ENCODE data around the gene PLOD1.
"Not testable (repeated sequence)": the region's sequence is repeated elsewhere in the genome, so short reads cannot be mapped to it uniquely, and the experiment has no call there.

PLOD1 gene

DNA sequence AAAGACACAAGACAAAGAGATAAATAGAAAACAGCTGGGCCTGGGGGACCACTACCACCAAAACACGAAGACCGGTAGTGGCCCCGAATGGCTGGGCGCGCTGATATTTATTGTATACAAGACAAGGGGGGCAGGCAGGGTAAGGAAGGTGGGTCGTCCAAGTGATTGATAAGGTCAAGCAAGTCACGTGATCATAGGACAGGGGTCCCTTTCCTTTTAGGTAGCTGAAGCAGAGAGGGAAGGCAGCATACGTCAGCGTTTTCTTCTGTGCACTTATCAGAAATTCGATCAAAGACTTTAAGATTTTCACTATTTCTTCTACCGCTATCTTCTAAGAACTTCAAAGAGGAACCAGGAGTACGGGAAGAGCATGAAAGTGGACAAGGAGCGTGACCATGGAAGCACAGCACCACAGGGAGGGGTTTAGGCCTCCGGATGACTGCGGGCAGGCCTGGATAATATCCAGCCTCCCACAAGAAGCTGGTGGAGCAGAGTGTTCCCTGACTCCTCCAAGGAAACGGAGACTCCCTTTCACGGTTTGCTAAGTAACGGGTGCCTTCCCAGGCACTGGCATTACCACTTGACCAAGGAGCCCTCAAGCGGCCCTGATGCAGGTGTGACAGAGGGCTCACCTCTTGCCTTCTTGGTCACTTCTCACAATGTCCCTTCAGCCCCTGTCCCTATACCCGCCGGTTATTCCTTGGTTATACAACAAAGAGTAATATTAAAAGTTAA, 21.9 kb upstream of the PLOD1 start:
- DNase-seq: not testable (repeated sequence)

DNA sequence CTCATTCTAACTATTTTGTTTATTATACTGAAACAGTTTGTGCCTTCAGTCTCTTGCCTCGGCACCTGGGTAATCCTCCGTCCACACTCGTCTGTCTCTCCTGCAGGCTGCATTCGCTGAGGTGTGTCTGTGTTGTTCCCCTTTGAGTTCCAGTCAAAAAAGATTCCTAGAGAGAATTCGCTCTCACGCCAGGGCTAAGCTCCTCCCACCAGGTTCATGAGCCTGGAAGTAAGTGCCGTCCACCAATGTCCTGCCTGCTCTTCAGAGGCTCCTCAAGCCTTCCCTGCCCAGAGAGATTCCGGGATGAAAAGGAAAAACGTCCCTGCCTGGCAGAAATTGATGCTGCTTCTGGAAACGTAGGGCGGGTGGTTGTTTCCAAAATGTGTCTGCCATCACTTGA, 21.2 kb upstream of the PLOD1 start:
- no peak for DNase-seq

DNA sequence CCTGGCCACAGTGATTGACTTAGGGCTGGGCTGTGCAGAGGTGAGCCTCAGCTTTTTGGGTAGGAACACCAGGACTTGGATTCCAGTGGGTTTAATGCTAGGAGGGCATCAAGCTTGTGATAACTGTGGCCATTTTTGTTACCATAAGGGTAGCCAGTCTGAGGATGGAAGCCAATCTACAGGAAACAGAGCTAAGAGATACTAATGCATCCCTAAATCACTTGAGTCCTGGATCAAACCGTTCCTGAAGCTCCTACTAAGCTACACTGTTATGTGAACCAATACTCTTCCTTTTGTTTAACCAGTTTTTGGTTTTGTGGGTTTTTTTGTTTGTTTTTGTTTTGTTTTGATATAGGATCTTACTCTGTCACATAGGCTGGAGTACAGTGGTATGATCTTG, 20.5 kb upstream of the PLOD1 start:
- no peak for DNase-seq

DNA sequence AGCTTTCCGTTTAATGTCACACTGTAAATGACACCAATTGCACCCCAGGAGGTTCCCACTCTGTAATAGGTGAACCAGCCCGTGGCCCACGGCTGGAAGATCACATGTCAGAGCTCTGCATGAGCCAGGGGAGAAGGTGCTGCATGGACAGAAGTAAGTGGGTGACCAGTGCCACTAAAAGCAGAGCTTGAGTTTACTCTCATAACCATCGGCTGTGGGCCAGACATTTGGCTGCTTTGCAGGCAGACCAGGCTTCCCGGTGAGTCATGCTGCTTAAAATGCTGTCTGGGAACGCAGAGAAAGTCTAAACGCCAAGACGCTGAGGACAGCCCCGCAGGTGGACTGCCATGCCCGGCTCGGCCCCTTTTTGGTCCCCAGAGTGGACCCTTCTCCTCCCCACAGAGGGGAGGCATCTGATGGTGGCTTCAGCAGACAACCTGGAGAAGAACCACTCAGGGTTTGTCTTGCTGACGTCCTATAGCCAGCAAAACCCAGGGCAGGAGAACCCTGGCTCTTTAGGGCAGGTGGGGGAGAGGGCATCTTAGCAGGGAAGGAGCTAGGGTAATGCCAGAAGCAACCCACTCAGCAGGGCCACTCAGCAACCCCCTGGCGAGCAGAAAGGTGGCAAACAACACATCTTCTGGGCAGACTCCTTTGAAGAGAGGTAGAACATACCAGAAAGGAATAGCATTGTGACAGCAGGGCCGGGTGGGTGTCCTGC, 15.6 kb upstream of the PLOD1 start:
- no peak for DNase-seq

DNA sequence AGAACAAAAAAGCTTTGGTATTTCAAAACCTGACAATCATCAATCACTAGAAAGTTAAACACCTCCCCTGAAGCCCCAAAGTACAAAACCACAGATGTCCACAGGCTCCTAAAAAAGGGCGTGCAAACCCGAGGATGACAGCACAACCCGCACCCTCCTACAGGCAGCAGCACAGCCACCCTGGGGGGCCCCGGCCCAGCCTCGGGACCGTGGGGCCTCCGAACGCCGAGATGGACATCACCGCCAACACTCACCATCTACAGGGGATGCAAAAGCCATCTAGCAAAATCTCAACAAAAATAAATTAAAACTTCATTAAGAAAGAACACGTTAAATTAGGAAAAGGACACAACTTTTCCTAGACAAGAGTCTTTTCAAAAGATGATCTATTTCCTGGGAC, 14.9 kb upstream of the PLOD1 start:
- DNase-seq: no peak

DNA sequence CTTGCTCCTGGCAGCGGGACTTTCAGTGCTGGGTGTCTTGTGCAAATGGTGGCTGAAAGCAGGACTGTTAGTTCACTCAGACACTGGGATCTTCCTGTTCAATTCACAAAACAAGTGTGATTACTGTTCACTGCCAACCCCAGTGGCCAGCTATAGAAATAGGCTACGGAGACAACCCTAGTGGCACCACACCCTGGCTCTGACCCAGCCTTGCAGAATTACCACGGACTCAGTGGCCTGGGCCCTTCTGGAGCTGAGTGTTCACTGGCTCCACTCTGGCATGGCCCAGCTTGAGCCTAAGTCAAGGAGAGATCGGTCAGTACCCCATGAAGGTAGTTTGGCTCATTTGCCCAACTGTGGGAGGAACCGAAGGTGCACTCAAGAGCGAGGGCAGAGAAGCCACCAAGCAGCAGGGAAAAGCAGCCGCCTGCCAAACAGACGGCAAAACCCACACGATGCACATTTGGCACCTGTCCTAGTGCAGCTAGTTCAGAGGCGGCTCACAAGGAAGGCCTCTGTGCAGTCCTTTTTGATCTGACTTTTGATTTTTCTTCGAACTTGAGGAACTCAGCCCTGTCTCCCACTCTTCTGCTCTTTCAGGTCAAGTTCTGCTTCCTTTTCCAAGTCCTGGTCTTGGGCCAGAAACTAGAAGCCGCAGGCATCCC, 14.1 kb upstream of the PLOD1 start:
- DNase-seq: peak; percentile 47

DNA sequence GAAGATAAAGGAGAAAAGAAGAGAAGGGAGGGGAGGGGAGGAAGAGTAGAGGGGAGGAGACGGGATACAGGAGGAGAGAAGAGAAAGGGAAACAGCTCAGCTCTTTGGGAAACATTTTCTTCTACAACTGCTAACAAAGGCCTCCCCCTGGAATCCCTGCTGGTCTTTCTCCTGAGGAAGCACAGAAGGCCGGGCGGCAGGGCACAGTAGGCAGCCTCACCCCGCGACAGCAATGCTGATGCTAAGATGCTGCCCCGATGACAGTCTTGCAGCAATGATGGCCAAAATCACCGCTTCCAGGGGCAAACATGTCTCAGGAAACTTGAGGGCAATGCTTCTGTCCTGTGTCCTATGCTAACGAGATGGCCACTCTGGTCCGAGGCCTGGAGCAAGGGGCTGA, 13.5 kb upstream of the PLOD1 start:
- no peak for DNase-seq

DNA sequence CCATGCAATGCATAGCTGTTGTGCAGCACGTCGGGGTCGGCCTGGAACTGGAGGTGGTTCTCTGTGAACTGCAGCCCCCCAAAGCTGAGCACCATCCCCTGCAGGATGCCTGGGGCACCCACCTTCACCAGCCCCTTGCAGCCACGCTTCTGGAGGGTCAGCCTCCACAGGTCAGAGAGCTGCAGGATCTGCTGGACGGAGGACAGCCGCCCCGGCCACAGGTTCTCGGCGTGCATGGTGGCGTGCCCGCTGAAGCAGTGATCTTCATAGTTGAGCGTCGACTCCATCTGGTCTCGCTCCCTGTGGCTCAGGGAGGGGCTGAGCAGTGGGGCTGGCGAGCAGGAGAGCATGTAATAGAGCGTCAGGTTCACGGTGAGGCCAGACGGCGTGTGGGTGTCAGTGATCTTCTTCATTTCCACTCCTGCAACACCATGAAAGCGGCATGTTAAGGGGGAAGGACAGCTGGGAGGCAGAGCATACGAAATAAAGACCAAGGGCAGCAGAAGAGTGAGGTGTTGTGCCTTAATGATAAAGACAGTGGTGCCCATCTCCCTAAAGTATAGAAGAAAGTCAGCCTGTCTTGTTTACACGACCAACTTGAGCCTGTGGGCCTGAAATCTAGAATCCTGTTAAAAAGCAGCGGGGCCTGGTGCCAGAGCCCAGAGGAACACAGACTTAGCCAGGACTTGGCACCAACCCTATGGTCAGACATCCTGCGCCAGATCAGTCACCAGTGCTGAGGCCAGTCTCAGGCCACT, 11.3 kb upstream of the PLOD1 start:
- DNase-seq: no peak

DNA sequence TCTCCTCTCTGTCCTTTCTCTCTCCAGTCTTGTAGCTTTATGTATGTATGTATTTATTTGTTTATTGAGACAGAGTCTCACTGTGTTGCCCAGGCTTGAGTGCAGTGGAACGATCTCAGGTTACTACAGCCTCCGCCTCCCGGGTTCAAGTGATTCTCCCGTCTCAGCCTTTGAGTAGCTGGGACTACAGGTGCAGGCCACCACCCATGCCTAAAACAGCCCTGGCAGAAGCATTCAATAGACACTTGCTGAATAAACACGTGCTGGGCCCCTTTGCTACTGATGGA, 10.7 kb upstream of the PLOD1 start:
- no peak for DNase-seq

DNA sequence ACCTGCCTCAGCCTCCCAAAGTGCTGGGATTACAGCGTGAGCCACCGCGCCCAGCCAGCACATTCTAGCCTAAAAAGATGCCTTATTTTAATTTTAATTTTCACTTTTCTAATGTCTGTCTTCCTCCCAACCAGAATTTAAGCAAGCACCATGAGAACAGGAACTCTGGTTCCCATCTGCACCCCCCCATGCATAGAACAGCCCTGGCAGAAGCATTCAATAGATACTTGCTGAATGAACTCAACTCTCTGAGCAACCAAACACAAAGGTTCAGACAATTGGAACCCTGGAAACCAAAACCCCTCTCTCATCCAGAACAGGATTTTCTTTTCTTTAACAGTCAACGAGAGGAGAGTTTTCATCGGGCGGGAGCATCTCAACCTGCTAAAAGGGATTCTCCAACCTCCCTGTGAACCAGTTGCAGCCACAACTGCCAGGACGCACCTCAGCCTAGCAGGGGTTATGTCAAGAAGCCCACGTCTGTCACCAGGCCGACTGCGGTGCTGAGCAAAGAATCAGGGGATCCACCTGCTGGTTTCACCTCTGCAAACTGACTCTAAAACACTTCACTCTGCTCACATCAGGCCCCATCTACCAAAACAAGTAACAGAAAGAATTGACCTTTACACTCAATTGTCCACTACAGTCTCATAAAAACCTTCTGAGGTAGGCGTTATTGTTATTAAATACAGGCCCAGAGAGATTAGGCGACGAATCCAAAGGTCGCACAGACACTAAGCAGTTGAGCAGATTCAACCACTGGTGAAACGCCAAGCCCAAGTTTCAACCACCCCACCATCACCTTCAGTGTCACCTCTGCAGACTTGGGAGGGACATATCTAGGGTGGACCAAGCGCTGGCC, 10.0 kb upstream of the PLOD1 start:
- no peak for DNase-seq

DNA sequence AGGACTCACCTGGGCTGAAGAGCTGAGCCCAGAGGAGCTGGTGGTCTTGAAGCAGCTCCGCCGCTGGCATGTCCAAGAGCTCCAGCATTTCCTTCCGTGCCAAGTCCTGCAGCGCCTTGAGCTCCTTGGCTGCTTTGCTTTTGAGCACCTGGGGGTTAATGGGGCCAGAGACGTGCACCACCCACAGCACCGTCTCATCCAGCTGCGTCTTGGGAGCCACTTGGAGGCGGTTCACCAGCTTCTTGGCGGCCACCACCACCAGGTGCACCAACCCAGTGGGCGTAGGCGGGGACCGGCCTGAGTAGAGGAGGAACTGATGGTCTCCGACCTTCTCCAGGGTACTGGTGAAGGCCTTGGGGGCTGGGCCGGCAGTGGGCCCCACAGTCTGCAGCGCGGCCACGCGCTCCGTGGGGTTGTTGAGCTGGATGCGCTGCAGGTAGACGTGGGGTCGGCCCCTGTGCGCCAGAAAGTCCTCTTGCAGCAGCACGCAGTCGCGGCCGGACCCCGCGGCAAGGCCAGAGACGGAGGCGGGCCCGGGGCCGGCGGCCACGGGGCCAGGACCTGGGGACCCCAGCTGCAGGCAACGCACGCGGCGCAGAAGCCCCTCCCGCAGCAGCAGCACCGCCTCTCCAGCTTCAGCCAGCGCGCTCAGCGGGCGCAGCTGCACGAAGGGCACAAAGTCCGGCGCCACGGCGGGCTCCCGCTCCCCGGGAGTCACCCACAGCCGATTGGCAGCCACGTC, 9.2 kb upstream of the PLOD1 start:
- DNase-seq: peak; percentile 63

DNA sequence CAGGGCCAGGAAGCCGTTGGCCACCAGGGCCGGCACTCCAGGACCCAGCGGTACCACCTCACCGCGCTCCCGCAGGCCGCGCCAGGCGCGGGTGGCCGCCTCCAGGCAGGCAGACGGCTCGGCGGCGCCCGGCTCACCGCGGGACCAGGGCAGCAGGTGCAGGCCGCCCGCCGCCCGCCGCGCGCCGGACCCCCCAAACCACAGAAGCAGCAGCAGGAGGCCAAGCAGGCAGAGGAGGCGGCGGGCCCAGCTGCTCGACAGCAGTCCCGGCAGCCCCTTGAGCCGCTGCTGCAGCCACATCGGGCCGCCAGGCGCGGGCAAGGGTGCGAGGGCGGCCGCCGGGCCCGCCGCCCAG, 8.6 kb upstream of the PLOD1 start:
- no peak for DNase-seq

DNA sequence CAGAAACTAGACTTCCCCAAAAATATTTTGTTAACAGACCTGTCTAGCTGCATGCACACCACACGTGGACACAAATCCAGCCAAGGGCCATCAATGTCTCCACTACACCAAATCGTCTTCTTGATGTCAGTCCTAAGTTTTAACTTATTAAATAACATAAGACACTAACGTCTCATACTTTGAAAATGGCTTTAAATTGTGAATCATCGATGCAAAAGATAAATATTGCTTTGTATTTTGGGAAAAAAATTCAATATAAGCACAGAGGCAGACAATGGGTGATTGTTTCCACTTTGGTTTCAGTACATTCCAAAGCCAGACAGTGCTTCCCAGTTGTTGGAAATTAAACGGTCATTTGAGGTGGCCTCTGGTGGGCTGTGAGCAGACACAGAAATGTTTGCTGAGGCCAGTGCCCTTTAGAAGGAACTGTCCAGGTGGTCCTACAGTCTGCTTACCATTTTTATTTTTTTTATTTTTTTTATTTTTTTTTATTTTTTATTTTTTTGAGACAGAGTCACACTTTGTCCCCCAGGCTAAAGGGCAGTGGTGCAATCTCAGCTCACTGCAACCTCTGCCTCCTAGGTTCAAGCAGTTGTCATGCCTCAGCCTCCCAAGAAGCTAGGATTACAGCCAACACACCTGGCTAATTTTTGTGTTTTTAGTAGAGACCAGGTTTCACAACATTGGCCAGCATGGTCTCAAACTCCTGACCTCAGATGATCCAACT, 6.5 kb upstream of the PLOD1 start:
- no peak for DNase-seq

DNA sequence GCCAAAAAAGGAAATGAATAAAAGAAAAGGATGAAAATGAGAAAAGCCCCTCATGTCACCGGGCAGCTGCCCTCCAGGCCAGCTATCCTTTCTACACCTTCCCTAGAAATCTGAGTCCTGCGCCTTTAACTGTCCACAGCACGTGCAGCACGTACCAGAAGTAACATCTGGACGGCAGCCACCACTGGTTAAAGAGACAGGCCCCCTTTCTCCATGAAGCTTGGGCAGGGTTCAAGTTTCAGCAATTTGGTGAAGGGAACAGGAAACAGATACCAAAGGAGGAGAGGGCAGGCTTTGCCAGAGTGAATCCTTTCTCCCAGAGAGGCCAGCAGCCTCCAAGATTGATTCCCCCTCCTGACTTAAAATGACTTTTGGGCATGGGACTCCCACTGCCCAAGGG, 4.7 kb upstream of the PLOD1 start:
- DNase-seq: peak; percentile 86

DNA sequence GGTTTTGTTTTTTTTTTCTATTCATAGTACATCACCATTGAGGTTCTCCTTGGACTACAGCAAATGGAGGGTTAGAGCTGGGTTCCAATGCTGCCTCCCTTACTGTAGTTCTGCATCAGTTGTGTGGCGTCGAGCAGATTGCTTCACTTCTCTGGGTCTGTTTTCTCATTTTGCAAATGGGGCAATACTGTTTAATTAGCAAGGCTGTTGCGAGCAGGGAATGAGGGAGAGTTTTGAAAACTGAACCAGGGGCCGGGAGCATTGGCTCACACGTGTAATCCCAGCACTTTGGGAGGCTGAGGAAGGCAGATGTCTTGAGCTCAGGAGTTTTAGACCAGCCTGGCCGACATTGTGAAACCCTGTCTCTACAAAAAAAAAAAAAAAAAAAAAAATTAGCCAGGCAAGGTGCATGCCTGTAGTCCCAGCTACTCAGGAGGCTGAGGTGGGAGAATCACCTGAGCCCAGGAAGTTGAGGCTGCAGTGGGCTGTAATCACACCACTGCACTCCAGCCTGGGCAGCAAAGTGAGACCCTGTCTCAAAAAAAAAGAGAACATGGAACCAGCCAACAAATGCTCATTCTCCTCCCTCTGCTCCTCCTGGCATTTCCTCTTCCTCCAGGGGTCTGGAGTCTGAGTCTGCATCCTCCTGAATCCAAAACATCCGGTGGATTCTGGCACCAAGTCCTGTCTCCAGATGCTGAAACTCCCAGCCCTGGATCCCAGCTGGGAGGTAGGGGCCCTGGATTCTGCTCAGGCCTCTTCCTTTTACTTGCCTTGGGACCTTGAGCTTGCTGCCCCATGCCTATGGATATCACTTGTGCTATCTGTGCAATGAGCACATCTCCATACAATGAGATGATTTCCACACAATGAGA, 3.7 kb upstream of the PLOD1 start:
- no peak for DNase-seq

DNA sequence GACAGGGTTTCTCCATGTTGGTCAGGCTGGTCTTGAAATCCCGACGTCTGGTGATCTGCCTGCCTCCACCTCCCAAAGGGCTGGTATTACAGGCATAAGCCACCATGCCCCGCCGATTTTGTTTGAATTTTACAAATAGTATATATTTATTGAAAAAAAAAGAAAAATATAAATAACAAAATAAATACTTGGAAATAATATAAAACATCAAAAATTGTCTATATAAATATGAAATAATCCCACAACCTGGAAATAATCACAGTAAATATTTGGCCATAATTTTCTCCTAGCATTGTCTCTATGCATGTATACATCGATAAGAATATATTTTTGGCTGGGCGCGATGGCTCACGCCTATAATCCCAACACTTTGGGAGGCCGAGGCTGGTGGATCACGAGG, 2.7 kb upstream of the PLOD1 start:
- no peak for DNase-seq

DNA sequence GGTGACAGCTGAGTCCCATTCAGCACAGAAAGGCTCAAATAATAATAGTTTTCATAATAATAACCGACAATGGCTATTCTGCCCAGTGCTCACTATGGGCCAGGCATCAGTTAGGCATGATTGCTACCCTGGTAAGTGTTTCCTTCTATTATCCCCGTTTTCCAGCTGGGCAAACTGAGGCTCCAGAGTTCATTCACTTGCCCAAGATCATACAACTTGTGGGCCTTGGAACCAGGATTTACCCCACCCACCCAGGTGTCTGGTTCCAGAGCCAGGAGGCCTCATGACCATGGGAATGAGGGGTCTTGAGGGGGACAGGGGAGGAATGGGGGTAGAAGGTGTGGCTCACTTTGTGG, 518 bp downstream of the PLOD1 start:
- DNase-seq: no peak

DNA sequence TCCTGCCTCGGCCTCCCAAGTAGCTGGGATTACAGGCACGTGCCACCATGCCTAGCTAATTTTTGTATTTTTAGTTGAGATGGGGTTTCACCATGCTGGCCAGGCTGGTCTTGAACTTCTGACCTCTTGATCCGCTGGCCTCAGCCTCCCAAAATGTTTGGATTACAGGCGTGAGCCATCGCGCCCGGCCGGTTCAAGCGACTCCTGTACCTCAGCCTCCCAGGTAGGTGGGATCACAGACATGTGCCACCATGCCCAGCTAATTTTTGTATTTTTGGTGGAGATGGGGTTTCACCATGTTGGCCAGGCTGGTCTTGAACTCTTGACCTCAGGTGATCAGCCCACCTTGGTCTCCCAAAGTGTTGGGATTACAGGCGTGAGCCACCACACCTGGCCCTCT, 1.2 kb downstream of the PLOD1 start:
- DNase-seq: not testable (repeated sequence)

DNA sequence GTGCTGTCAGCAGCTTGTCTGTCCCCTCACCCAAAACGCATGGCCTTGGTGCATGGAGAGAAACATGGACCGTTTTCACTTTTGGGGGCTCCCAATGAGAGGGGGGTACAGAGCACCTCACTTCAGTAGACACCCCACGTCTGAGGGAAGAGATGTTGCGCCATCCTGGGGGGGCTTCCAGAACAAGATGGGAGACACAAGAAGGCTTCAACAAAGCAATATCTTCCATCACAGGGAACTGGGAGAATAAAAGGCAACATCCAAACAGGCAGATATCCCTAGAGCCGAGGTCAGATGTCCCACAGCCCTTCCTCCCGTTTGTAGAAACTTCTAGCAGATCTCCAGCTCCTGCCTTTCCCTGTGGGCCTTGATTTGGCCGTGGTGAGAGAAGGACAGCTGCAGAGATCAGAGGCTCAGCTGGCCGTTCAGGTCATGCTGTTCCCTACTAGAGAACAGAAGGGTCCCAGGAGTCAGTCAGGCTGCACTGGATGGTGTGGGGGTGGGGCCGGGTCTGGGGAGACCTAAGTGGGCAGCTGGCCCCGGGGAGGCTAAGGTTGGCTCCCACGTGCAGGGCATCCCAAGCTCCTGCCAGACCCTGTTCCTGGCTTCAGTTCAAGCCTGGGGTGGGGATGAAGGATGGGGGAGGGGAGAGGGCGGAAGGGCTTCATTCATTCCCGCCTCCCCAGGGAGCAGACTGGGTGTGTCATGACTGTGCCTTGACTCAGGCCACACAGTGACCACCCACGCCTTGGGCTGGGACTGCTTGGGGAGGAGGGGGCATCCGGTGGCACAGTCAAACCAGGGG, 4.4 kb downstream of the PLOD1 start:
- DNase-seq: no peak

DNA sequence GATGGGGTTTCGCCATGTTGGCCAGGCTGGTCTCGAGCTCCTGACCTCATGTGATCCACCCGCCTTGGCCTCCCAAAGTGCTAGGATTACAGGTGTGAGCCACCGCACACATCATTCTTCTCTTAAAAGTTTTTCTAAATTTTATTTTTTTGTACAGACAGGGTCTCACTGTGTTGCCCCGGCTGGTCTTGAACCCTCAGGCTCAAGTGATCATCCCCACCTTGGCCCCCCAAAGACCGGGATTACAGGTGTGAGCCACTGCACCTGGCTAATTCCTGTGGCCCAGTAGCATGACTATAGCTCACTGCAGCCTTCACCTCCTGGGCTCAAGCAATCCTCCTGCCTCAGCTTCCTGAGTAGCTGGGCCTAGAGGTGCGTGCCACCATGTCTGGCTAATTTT, 5.3 kb downstream of the PLOD1 start:
- DNase-seq: not testable (repeated sequence)
